Measurements from ENCODE around the gene MRFAP1. TPM values are rescaled to one million over a fixed set of nuclear protein-coding genes. Genes with fewer than 3 reads are reported as not detected.

Gene MRFAP1
- total RNA-seq, 1 donor from 2014 or later = 255 TPM

- H3K4me3 ChIP-seq (ENCODE audit: low read depth, low read length) = no peak overlapping the region
- TF ChIP-seq, protein P1, sequence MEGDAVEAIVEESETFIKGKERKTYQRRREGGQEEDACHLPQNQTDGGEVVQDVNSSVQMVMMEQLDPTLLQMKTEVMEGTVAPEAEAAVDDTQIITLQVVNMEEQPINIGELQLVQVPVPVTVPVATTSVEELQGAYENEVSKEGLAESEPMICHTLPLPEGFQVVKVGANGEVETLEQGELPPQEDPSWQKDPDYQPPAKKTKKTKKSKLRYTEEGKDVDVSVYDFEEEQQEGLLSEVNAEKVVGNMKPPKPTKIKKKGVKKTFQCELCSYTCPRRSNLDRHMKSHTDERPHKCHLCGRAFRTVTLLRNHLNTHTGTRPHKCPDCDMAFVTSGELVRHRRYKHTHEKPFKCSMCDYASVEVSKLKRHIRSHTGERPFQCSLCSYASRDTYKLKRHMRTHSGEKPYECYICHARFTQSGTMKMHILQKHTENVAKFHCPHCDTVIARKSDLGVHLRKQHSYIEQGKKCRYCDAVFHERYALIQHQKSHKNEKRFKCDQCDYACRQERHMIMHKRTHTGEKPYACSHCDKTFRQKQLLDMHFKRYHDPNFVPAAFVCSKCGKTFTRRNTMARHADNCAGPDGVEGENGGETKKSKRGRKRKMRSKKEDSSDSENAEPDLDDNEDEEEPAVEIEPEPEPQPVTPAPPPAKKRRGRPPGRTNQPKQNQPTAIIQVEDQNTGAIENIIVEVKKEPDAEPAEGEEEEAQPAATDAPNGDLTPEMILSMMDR (IDR thresholded peaks at IDR 0.05; ENCODE audit: insufficient read depth, low read length, poor library complexity, severe bottlenecking) = no peak
- H3K27me3 ChIP-seq (ENCODE audit: control insufficient read depth, insufficient read depth, low read length) = no peaks in the 10 kb centered on the region
- H3K36me3 ChIP-seq (ENCODE audit: control insufficient read depth, insufficient read depth, low read length) = no peaks in the 10 kb centered on the region
- DNase-seq (ENCODE audit: low read depth) = no peak
Observed at GRCh38 chr4:6612961-6613675, 27.4 kb upstream of the MRFAP1 start.

DNA sequence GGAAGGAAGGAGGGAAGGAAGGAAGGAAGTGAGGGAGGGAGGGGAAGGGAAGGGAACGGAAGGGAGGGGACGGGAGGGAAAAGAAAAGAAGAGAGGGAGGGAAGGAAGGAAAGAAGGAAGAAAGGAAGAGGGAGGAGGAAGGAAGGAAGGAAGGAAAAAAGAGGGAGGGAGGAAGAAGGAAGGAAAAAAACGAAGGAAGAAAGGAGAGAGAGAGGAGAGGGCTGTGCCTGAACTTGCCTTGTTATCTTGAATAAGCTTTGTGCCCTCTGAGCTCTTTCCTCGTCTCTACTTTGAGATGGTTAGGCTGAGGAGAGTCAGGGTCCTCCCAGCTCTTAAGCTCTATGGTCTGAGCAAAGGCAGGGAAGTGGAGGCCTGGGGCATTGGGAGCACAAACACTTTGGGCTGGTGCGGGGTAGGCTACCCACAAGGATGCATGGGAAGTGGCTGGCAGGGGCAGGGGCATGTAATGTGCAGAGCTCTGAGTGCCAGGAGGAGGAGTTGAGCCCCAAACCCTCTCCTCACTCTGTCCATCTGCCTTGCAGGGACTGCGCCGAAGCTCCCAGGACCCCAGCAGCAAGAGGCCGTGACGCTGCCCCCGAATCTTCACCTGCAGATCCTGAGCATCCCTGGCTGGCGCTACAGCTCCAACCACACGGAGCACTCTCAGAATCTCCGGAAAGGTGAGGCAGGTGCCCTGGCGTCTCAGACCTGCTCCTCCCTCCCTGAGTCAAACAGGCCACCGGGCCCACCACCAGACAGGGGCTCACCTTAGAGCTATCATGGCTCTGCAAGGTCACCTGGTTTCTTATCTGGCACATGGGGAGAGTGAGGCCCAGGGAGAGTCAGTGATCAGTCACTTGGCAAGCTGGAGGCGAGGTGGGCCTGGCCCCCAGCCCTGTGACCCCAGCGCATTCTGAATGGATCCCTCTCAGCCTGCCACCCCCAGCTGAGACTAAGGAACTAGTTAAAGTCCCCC lies 26.5 kb upstream of the MRFAP1 start:
- TF ChIP-seq, protein P1 (IDR thresholded peaks at IDR 0.05; ENCODE audit: insufficient read depth, low read length, poor library complexity, severe bottlenecking) = no peak
- no peaks in the 10 kb centered on the region for H3K36me3 ChIP-seq (ENCODE audit: control insufficient read depth, insufficient read depth, low read length)

GRCh38 chr4:6614701-6615230 lies 25.7 kb upstream of the MRFAP1 start:
- Histone ChIP-seq H3K4me3 (ENCODE audit: low read depth, low read length) (no peak overlapping the region), H3K36me3 (ENCODE audit: control insufficient read depth, insufficient read depth, low read length) (no peaks in the 10 kb centered on the region), H3K27me3 (ENCODE audit: control insufficient read depth, insufficient read depth, low read length) (no peaks in the 10 kb centered on the region)
- TF ChIP-seq, protein P1 (IDR thresholded peaks at IDR 0.05; ENCODE audit: insufficient read depth, low read length, poor library complexity, severe bottlenecking) = no peak
- DNase-seq (ENCODE audit: low read depth) = no peak

More for the DNA sequence above, 26.5 kb upstream of the MRFAP1 start:
- no peak overlapping the region for H3K4me3 ChIP-seq (ENCODE audit: low read depth, low read length)
- no peaks in the 10 kb centered on the region for H3K27me3 ChIP-seq (ENCODE audit: control insufficient read depth, insufficient read depth, low read length)
- no peak for DNase-seq (ENCODE audit: low read depth)

DNA sequence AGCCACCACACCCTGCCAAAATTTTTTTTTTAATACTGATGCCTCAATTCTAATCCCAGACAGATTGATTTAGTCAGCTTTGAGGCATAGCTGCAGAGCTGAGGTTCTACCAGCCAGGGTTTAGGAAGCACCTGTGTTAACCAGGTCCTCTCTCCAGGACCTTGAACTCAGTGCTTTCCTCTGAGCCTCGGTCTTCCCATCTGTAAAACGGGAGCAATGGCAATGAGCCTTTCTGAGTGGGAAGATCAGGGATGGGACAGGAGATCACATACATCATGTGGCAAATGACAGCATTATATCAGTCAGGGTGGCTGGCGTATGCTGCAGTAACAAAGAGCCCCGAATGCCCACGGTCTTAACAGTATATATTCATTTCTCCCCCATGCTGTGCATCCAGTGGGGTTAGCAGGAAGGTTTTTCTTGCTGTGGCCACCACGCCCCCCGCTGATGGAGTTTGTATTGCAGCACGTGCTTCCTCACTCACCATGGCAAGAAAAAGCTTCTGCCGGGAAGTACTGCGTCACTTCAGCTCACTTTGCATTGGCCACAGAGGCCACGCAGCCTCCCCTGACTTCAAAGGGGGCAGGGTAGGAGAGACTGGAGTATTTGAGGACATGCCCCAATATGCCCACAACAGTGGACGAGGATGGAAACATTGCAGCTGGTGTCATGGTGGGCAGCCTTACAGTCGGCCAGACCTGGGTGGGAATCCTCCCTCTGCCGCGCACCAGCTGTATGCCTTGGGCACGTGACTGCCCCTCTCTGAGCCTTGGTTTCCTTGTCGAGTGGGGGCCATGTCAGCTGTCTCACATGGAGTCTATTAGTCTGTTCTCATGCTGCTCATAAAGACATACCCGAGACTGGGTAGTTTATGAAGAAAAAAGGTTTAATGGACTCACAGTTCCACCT lies 24.1 kb upstream of the MRFAP1 start:
- H3K4me3 ChIP-seq (ENCODE audit: low read depth, low read length) = no peak overlapping the region
- H3K27me3 ChIP-seq (ENCODE audit: control insufficient read depth, insufficient read depth, low read length) = no peaks in the 10 kb centered on the region
- TF ChIP-seq, protein P1 (IDR thresholded peaks at IDR 0.05; ENCODE audit: insufficient read depth, low read length, poor library complexity, severe bottlenecking) = no peak
- H3K36me3 ChIP-seq (ENCODE audit: control insufficient read depth, insufficient read depth, low read length) = no peaks in the 10 kb centered on the region
- DNase-seq (ENCODE audit: low read depth) = no peak

DNA sequence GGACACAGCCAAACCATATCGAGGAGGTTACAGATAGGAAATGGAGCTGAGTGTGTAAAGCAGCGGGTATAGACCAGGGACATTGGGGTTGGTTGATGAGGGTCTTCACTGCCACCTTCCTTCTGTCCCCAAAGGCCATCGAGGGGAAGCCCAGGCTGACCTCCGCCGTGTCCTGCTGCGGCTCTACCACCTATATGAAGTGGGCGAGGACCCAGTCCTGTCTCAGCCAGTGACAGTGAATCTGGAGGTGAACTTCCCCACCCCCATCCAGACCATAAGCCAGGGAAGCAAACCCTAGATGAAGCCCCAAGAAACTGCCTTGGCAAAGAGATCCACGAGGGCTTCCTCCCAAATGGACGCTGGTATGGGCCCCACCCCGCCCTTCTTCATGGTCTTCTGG lies 23.2 kb upstream of the MRFAP1 start:
- Histone ChIP-seq H3K27me3 (ENCODE audit: control insufficient read depth, insufficient read depth, low read length) (no peaks in the 10 kb centered on the region), H3K4me3 (ENCODE audit: low read depth, low read length) (no peak overlapping the region), H3K36me3 (ENCODE audit: control insufficient read depth, insufficient read depth, low read length) (no peaks in the 10 kb centered on the region)
- DNase-seq (ENCODE audit: low read depth) = no peak
- TF ChIP-seq, protein P1 (IDR thresholded peaks at IDR 0.05; ENCODE audit: insufficient read depth, low read length, poor library complexity, severe bottlenecking) = no peak
